ELR (cell line): ENCODE data around the gene CCDC102A.

Experiments used
- DNase-seq: peaks from one replicate; pipeline ENCODE4 v3.0.0-alpha.2; 2015; ENCODE audit warnings: low read depth

CCDC102A gene

GRCh38 chr16:57518520-57518919 lies 17.9 kb downstream of the CCDC102A start:
- no peak for DNase-seq

DNA sequence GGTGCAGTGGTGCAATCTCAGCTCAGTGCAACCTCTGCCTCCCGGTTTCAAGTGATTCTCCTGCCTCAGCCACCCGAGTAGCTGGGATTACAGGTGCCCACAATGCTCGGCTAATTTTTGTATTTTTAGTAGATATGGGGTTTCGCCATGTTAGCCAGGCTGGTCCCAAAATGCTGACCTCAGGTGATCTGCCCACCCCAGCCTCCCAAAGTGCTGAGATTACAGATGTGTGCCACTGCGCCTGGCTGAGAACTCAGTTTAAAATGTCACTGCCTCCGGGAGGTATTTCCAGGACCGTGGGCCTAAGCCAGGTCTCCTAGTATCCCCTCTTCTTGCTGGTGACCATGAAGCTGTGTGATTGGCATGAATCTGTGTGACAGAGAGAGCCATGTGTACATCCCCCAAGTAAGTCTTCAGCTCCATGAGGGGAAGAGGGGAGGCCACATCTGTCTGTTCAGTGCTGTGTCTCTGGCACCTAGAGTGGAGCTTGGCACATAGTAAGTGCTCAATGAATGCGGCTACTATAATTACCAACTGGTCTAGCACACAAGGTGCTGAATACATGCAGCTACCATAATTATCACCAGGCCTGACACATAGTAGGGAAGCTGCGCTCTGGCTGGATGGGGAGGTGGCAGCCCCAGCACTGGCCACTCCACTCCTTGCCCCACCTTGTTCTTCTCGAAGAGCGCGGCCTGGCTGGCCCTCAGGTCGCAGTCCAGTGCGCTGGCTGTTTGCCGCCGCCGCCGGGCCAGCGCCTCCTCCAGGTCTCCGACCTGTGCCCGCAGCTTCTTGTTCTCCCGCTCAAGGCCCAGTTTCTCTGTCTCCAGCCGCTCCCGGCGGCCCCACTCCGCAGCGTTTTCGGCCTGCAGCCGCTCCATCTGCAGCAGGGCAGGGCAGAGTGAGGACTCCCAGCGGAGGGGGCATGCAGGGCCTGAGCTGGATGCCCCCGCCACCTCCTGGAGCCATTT lies 18.7 kb downstream of the CCDC102A start:
- DNase-seq, result no peak

DNA sequence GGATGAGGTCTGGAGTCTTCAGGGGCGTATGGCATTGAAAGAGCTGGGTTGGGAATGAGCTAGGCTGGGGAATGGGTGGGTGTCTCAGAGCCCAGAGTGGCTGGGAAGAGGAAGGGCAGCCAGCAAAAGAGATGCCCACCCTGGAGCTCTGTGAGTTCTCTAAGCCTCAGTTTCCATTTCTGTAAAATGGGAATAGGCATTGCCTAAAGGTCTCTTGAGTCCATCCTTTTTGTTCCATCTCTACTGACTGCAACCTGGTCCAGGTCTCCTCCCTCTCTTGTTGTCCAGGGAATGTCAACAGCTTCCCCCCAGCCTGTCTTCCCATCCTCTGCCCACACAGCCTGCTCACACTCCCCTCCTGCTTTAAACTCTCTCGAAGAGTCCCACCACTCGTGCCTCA lies 19.6 kb downstream of the CCDC102A start:
- no peak for DNase-seq

GRCh38 chr16:57516176-57516725 lies 20.1 kb downstream of the CCDC102A start:
- no peak for DNase-seq

GRCh38 chr16:57514791-57515600 lies 21.4 kb downstream of the CCDC102A start:
- DNase-seq, result no peak

- DNase-seq, result no peak
These were observed 22.0 kb downstream of the CCDC102A start for GRCh38 chr16:57514371-57514770.

- no peak for DNase-seq
These were observed 22.8 kb downstream of the CCDC102A start for GRCh38 chr16:57513371-57514102.

GRCh38 chr16:57512296-57513001 lies 23.9 kb downstream of the CCDC102A start:
- DNase-seq, result no peak

DNA sequence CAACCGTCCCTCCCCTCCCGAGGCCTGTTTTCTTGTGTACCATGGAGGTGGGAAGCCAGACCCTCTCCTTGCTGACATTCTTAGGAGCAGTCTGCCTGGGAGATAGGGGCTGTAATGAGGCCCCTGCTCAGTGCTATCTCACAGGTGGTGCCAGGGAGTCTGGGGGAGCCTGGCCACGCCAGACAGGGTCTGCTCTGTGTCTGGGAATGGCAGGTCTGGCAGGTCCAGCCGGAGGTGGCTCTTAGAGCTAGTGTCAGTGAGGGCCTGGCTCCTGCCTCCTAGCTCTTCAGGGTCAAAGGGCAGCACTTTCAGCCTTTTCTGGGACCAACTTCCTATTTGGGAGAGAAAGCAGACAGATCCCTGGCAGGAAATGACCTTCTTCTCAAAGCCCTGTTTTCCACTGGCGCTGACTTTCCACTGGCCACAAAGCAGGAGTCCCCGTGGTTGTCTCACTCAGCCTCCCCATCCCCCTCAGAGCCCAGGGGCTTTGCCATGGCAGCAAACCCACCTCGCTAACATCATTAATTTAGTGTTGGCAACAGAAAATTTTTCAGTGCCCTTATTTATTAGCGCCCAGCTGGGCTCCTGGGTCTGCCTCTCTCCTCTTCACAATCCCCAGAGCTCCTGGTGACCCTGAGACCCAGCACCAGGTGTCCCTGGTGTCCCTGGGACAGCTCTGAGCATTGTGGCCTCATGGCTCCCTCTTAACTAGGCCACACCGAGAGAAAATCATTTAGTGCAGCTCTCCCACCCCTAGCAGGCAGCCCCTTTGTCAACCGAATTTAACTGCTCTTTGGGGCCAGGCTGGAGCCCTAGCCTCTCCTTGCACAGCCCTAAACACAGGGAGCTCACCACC lies 26.1 kb downstream of the CCDC102A start:
- DNase-seq, result no peak

- DNase-seq, result no peak
These were observed 27.0 kb downstream of the CCDC102A start for GRCh38 chr16:57509231-57509923.

GRCh38 chr16:57508035-57508425 lies 28.3 kb downstream of the CCDC102A start:
- no peak for DNase-seq

DNA sequence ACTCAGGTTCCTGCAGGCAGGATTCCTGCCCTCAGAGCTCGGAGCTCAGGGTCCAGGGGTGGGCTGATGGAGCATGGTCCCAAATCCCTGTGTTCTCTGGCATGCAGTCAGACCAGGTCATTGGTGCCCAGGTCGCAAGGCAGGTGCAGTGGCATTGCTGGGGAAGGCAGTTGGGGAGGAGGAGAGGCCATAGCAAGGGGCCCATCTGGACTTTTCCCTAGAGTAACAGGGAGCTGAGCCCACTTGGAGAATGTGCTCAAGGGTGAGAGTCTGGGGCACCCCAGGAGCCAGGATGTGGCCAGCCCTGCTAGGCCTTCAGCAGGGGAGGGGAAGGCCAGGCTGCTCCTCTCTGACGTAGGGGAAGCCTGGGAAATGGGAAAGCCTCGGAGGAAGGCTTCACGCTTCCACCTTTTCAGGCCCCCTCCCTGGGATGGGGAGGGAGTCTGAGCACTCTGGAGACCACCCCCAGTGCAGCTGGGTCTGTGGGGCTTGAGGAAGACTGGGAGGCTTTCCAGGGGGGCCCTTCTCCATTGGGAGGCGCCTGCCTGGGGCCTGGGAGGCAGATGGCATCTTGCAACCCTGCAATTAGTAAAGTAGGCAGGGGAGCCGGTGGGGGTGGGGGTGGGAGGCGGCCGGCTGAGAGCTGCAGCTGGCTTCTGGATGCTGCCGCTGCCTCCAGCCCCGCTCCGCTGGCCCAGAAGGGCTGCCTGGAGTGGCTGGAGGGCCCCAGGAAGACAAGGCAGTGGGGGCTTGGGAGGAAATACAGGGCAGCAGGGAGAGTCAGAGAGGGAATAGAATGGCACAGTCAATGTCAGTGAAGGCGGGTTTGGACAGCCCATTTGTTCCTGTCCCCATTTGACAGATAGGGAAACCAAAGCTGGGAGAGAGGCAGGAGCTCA lies 29.0 kb downstream of the CCDC102A start:
- DNase-seq, result no peak

- no peak for DNase-seq
These were observed 31.2 kb downstream of the CCDC102A start for GRCh38 chr16:57505169-57505568.

- DNase-seq, result no peak
These were observed 31.9 kb downstream of the CCDC102A start for GRCh38 chr16:57504491-57504890.

DNA sequence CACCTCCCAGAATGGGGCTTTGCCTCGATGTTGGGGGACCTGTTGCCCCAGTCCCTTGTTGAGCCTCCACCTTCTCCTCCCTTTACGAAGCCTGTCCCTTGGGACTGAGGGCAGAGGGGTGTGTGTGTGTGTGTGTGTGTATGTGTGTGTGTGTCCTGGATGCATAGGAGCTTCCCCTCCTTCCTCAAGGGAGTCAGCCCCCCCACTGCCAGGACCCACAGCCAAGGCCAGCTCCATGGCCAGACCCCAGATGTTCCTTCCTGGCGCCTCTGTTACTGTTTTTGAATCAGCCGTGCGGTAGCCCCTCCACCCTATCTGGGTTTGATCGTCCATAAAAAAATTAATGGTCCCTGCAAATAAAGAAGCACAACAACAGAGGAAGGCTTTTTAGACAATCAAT lies 32.4 kb downstream of the CCDC102A start:
- DNase-seq, result no peak

DNA sequence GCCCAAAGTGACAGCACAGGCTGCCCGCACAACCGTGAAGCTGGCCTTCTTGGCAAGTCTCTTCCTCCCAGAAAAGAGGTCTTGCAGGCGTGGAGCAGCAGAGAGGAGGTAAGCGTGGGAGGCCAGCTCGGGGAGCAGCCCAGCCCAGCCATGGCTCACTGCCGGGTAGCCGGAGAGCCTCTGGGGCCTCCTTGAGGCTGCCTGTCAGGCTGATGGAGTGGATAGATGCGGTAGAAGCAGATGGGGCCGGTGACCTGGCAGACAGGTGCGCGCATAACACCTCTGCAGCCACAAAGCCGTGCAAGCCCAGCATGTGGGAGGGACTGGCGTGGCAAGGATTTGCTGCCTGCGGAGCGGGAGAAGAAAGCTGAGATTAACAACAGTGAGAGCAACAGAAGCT lies 33.0 kb downstream of the CCDC102A start:
- DNase-seq, result no peak

DNA sequence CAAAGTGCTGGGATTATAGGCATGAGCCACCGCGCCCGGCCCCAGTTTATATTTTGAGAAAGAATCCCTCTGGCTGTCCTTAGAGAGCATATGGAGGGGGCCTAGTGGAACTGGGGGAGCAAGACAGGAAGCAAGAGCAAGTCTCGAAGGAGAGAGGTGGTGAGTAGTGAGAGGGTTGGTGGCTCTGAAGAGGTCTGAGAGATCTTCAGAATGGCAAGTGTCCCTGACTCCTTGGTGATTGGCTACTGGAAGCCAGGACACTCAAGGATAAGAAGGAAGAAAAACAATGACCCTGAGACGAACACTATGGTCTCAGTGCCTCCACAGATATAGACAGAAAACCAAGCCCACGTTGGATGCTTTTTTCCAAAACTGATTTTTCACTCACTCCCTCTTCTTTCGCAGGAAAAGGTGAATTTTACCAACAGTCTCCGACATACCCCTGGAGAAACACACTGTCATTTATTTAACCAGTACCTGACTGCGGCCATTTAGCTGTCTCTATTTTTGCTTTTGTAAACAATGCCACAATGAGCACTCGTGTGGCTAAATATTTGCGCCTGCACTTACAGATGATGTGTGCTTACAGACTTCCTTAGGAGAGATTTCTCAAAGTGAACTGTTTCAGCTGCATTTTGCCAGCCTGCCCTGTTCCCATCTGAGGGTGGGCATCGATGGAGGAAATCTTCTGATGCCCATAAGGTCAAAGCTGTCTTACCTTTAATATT lies 34.2 kb downstream of the CCDC102A start:
- DNase-seq, result no peak

- no peak for DNase-seq
These were observed 34.9 kb downstream of the CCDC102A start for GRCh38 chr16:57501492-57501891.
